Muscle of leg (tissue), 11 donors: ENCODE results near the gene HPSE2. TPM values are rescaled to one million over a fixed set of nuclear protein-coding genes. Genes with fewer than 3 reads are reported as not detected.
A peak's percentile ranks its signal among the peaks of the same experiment; 100 is the strongest.
"Not testable (repeated sequence)": the region's sequence is repeated elsewhere in the genome, so short reads cannot be mapped to it uniquely, and the experiment has no call there.

Source experiments
- DNase-seq: peaks from one replicate; pipeline ENCODE4 v3.0.0; 2013
- H3K27ac ChIP-seq: one replicate; pipeline ENCODE4 v1.5.1; 2013; ENCODE audit warnings: mild to moderate bottlenecking, low read length, control low read depth
- H3K27me3 ChIP-seq: one replicate; pipeline ENCODE4 v1.6.1; 2013; ENCODE audit warnings: low read length; ENCODE audit not compliant: control insufficient read depth, insufficient read depth
- H3K36me3 ChIP-seq: one replicate; pipeline ENCODE4 v1.6.1; 2013; ENCODE audit warnings: low read length; ENCODE audit not compliant: control insufficient read depth, insufficient read depth
- H3K4me1 ChIP-seq: one replicate; pipeline ENCODE4 v1.6.1; 2013; ENCODE audit warnings: low read length; ENCODE audit not compliant: control insufficient read depth, insufficient read depth
- H3K4me3 ChIP-seq: one replicate; pipeline ENCODE4 v1.5.1; 2013; ENCODE audit warnings: low read length, control low read depth
- H3K9me3 ChIP-seq: replicated peaks from 2 replicates; pipeline ENCODE4 v1.6.1; 2013; ENCODE audit warnings: low read depth, low read length; ENCODE audit not compliant: control insufficient read depth
- WGBS: methylation state at CpG from one replicate; pipeline ENCODE4 v1.1.5; 2013; ENCODE audit warnings: missing lambda C conversion rate; ENCODE audit not compliant: insufficient coverage; 5-methylcytosine and 5-hydroxymethylcytosine counted together
- polyA plus RNA-seq, 8 donors: library from polyadenylated mRNA; unstranded; fragments of 120-200 nt; gene quantifications; one replicate each; pipeline versions ENCODE4 v1.2.1 to v1.2.3, GENCODE V29; 2013; ENCODE audit warnings: inconsistent platforms in 1 of 8, low replicate concordance in 1 of 8; ENCODE audit not compliant: insufficient read length in 8 of 8, insufficient read depth in 1 of 8
- total RNA-seq: library from RNA; stranded (reverse); fragments of 120-200 nt; gene quantifications from one replicate; pipeline ENCODE4 v1.2.4, GENCODE V29; 2013

Gene HPSE2
- total and polyA plus RNA-seq, 9 donors: 0.04 to 0.57 (median 0.13) TPM; not detected in 2

DNA sequence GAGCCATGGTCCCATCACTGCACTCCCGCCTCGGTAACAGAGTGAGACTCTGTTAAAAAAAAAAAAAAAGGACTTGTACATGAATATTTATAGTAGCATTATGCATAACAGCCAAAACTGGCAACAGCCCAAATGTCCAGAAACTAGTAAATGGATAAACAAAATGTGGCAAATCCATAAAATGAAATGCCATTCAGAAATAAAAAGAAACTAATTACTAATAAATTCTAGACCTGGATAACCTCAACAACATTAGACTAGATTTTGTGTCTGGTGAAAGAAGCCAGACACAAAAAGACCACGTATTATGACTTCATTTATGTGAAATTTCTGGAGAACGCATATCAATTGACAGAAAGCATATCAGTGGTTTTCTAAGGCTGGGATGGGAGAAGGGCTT is 74.5 kb downstream of the HPSE2 start:
- Histone ChIP-seq H3K36me3 (no peaks in the 10 kb centered on the region), H3K4me1 (no peaks in the 10 kb centered on the region), H3K4me3 (no peak overlapping the region), H3K27ac (no peak overlapping the region), H3K27me3 (no peaks in the 10 kb centered on the region), H3K9me3 (no peaks in the 10 kb centered on the region)
- WGBS: no CpG with 5 or more reads among the region's 4 CpGs
- peak; percentile 0 for DNase-seq

DNA sequence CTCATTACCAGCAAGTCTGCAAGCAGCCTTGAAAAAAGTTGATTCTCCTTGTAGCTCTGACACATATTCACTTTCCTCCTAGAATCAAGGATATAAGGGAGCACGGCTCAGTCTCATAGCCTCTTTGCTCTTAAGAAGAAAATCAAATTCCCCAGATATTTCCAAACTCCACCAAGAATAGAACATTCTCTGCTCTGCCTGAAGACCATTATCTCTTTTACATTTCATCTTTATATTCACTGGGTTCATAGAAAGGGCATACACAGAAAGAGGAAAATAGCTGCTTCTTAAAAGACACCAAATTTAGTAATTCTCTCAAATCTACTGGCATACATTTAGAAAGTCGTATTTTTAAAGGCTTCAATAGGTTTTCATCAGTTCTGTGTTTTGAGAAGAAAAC is 92.0 kb downstream of the HPSE2 start:
- no peaks in the 10 kb centered on the region for H3K9me3 ChIP-seq
- H3K27me3 ChIP-seq: no peaks in the 10 kb centered on the region
- H3K4me1 ChIP-seq: no peaks in the 10 kb centered on the region
- no peak overlapping the region for H3K4me3 ChIP-seq
- peak; percentile 5 for DNase-seq
- 20% methylated on average over 1 of the region's 2 CpGs for WGBS
- no peaks in the 10 kb centered on the region for H3K36me3 ChIP-seq
- no peak overlapping the region for H3K27ac ChIP-seq

DNA sequence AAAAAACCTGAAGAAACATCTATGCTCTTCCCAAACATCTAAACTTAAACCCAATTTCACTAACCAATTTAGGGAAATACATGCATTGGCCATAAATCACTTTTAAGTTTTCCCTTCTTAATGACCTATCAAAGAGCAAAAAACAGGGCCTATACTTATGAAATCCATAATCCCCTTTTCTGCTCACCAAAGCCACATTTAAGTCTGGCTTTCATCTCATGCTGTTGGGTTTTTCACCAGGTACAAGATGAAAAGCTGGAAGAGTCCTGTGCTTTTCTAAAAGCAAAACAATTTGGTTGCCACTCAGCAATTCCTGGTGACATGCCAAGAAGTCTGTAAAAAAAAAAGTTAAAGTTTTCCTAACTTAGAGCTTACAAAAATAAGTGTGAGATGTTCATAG is 92.6 kb downstream of the HPSE2 start:
- no peaks in the 10 kb centered on the region for H3K9me3 ChIP-seq
- no peaks in the 10 kb centered on the region for H3K36me3 ChIP-seq
- no peak overlapping the region for H3K4me3 ChIP-seq
- H3K4me1 ChIP-seq: no peaks in the 10 kb centered on the region
- H3K27me3 ChIP-seq: no peaks in the 10 kb centered on the region
- no peak for DNase-seq
- H3K27ac ChIP-seq: no peak overlapping the region

DNA sequence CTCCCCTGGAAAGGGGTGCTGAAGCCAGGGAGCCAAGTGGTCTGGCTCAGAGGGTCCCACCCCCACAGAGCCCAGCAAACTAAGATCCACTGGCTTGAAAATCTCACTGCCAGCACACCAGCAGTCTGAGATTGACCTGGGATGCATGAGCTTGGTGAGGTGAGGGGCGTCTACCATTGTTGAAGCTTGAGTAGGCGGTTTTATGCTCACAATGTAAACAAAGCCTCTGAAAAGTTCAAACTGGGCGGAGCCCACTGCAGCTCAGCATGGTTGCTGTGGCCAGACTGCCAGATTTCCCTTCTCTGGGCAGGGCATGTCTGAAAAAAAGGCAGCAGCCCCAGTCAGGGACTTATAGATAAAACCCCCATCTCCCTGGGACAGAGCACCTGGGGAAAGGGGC is 102.8 kb downstream of the HPSE2 start:
- not testable (repeated sequence) for H3K36me3 ChIP-seq, H3K9me3 ChIP-seq, DNase-seq, H3K4me3 ChIP-seq, H3K27me3 ChIP-seq, H3K27ac ChIP-seq, H3K4me1 ChIP-seq
- WGBS: 56% methylated on average over 3 of the region's 3 CpGs

DNA sequence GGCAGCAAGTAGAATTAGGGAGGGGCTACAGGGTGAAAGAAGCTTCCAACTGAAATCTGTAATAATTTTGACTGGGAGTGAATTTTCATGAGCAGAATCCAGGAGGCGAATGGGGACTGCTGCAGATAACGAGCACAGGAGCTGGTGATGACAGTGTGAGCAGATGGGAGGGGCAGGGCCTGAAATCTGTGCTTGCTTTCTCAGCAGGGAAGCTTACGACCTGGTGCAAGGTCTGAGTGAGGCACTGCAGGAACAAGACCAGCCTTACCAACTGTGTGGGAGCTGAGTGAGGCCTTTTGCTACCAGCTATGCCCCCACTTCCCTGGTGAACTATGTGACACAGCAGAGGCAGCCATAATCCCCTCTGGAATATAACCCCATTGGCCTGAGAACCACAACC is 109.8 kb downstream of the HPSE2 start:
- no peak overlapping the region for H3K4me3 ChIP-seq
- no peaks in the 10 kb centered on the region for H3K36me3 ChIP-seq
- 64% methylated on average over 2 of the region's 3 CpGs for WGBS
- H3K4me1 ChIP-seq: no peaks in the 10 kb centered on the region
- H3K27me3 ChIP-seq: no peaks in the 10 kb centered on the region
- peaks cover 2% of the 10 kb centered on the region for H3K9me3 ChIP-seq
- H3K27ac ChIP-seq: no peak overlapping the region
- no peak for DNase-seq

DNA sequence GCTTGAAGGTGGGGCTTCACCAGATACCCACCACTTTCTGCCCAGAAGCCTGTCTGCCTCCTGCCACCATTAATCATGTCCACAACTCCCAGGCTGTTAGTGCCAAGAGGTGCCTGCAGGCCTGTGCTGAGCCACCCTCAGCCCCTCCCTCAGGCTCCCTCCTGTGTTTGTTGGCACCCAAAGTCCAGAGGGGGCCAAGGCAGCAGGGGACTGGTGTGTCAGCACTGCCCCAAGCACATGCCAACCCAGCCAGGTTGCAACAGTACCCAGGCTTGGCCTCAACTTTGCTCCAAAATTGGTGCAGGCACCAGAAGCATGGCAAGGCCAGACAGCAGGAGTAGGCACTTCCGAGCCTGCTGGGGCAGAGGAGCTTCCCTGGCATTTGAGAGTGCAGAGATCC is 111.3 kb downstream of the HPSE2 start:
- Histone ChIP-seq H3K36me3 (no peaks in the 10 kb centered on the region), H3K4me1 (no peaks in the 10 kb centered on the region), H3K9me3 (peaks cover 2% of the 10 kb centered on the region), H3K27ac (no peak overlapping the region), H3K27me3 (no peaks in the 10 kb centered on the region), H3K4me3 (no peak overlapping the region)
- no peak for DNase-seq
- 43% methylated on average over 1 of the region's 1 CpG for WGBS

DNA sequence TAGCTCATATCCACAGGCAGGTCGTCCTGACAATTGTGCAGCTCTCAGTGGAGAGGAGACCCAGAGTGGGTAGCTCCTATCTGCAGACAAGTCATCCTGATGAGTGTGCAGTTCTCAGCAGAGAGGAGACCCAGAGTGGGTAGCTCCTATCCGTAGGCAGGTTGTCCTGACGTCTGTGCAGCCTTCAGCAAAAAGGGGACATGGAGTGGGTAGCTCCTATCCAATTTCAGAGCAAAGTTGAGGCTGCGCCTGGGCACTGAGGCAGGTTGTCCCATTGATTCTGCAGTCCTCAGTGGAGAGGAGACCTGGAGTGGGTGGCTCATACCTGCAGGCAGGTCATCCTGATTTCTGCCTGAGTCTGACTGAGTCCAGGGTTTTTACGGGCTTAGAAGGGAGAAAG is 111.8 kb downstream of the HPSE2 start:
- H3K4me1 ChIP-seq: no peaks in the 10 kb centered on the region
- H3K27me3 ChIP-seq: no peaks in the 10 kb centered on the region
- WGBS: 84% methylated on average over 4 of the region's 5 CpGs
- H3K4me3 ChIP-seq: no peak overlapping the region
- DNase-seq: no peak
- H3K36me3 ChIP-seq: no peaks in the 10 kb centered on the region
- H3K9me3 ChIP-seq: peaks cover 2% of the 10 kb centered on the region
- no peak overlapping the region for H3K27ac ChIP-seq

DNA sequence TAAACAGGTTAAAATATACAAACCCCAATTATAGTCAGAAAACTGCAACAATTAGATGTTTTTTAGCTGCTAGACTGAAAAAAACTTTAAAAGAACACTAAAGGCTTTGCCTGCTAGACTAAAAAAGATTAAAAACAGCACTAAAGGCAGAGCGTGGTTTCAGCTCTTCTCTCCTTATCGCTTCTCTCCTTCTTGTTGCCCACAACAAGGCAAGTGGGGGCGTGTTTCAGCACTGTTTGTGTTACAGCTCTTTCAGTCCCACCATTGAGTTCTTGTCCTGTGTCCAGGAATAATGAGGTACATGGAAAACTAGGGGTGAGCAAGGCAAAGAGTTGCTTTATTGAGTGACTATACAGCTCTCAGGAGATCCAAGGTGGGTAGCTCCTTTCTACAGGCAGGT is 112.3 kb downstream of the HPSE2 start:
- no peaks in the 10 kb centered on the region for H3K4me1 ChIP-seq
- DNase-seq: no peak
- H3K9me3 ChIP-seq: peaks cover 2% of the 10 kb centered on the region
- H3K27me3 ChIP-seq: no peaks in the 10 kb centered on the region
- H3K27ac ChIP-seq: no peak overlapping the region
- H3K4me3 ChIP-seq: no peak overlapping the region
- 93% methylated on average over 3 of the region's 3 CpGs for WGBS
- no peaks in the 10 kb centered on the region for H3K36me3 ChIP-seq

DNA sequence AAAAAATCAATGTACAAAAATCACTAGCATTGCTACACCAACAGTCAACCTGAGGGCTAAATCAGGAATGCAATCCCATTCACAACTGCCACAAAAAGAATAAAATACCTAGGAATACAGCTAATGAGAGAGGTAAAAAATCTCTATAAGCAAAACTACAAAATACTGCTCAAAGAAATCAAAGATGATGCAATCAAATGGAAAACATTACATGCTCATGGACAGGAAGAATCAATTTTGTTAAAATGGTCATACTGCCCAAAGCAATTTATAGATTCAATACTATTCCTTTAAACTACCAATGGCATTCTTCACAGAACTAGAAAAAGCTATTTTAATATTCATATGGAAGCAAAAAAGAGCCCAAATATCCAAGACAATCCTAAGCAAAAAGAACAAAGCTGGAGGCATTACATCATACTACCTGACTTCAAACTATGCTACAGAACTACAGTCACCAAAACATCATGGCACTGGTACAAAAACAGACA is 116.3 kb downstream of the HPSE2 start:
- DNase-seq: no peak
- Histone ChIP-seq H3K27me3 (no peaks in the 10 kb centered on the region), H3K4me3 (no peak overlapping the region), H3K9me3 (no peaks in the 10 kb centered on the region), H3K36me3 (no peaks in the 10 kb centered on the region), H3K4me1 (no peaks in the 10 kb centered on the region), H3K27ac (no peak overlapping the region)

DNA sequence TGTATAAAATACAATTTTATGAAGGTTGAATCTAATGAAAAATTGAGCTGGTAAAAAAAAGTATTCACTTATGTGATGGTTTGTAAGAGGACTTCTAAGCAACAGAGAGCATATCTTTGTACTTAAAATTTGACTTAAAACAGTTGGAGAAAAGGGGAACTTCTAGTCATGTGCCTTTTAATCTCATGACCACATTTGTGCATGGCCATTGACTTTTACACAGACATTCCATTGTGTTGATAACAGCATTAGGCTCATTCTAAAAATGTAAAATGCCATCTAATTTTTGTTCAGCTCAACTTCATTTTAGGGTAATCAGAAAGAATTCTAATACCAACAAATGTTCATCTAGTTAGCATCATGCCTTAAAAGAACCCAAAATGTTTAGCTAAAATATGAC is 119.9 kb downstream of the HPSE2 start:
- no peaks in the 10 kb centered on the region for H3K27me3 ChIP-seq
- H3K36me3 ChIP-seq: no peaks in the 10 kb centered on the region
- no peak overlapping the region for H3K4me3 ChIP-seq
- H3K27ac ChIP-seq: no peak overlapping the region
- peak; percentile 3 for DNase-seq
- H3K9me3 ChIP-seq: no peaks in the 10 kb centered on the region
- no peaks in the 10 kb centered on the region for H3K4me1 ChIP-seq

DNA sequence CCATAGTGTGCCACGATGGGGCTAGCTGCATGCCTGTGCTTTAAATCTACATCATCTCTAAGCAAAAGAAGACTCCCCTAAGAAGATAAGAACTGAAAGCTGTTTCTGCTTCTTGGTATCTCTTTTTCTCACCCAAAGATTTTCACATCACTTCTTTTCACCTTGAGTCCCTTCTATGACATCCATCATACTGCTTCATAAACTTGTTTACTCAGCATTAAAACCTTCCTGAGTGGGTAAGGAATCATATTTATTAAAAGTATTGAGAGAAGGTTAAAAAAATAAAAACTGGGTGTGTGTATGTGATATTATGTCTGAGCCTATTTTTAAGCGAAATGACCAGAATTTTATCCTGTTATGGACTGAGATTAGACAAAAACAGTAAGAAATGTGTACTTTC is 150.3 kb downstream of the HPSE2 start:
- Histone ChIP-seq H3K4me1 (no peaks in the 10 kb centered on the region), H3K27ac (no peak overlapping the region), H3K27me3 (no peaks in the 10 kb centered on the region), H3K4me3 (no peak overlapping the region), H3K36me3 (no peaks in the 10 kb centered on the region), H3K9me3 (no peaks in the 10 kb centered on the region)
- WGBS: 80% methylated on average over 1 of the region's 2 CpGs
- no peak for DNase-seq
